Activated CD8-positive, alpha-beta memory T cell treated with anti-CD3 and anti-CD28 coated beads, Interleukin-2, amount 50 U/mL, for 24 hours (primary cell): ENCODE data around the gene DCPS.

Experiments
- DNase-seq: peaks from one replicate; pipeline ENCODE4 v3.0.0-alpha.2; 2020; ENCODE audit errors: extremely low read depth

Gene DCPS

DNA sequence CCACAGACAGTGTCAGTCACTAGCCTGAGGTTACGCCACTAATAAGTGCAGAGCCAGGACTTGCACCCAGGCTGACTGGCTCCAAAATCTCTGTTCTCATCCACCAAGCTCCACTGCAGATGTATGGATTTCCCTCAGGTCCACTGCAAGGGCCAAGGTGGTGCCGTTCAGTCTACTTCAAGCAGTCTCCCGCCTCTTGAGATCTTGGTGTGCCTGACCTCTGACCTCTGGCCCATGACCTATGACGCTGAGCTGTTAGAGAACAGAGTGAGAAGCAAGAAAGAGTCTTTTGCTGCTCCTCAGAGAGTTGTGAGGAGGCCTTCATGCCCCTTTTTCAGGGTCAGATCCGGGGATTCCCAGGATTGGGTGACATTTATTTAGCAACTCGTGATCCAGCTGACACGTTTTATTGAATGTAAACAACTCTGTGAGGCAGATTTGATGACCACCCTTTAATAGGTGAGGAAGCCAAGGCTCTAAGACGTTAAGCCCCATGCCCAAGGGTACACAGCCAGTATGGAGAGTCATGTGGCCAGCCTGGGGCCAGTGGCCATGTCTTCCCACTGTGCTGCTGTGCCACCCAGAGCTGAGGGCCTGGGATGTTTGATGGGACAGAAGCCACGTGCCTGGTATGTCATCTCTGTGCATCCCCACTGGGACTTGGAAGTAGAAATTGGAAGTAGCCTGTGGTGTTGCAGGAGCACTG, 25.2 kb downstream of the DCPS start:
- DNase-seq: no peak

DNA sequence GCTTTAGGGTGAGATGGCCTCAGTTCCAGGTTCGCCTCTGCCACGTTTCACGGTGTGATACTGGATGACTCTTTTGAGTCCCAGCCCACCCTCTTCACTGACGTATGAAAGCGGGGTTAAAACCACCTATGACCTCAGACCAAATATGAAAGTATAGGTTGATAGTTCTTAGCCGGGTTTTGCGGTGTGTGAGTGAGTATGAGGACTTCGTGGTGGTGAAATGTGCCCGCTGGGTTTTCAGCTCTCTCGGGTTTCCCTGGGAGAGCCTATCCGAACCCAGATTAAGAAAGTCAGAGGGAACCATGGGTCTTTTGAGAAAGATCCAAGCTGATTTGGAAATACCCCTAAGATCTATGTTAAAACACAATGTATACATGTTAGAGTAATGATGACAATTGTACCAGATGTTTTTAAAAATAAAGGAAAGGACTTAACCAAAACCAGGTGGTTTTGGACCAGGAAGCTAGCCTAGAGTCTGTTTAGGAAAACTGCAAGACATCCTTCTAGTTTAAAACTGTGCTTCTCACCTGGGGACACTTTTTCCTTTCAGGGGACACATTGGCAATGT, 25.9 kb downstream of the DCPS start:
- no peak for DNase-seq

DNA sequence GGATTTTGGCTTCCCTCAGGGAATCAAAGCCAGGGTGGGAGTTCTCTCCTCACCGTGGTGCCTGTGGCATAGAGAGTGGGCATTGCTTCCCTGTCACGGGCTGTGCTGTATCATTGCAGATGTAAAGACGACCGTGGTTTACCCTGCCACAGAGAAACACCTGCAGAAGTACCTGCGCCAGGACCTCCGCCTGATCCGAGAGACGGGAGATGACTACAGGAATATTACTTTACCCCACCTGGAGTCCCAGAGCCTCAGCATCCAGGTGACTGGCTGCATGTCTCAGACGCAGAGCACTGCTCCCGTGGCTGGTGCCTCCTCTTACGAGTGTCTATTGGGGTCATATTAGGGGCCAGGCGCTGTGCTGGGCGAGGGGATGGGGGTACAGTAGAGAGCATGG, 27.4 kb downstream of the DCPS start:
- DNase-seq: no peak

DNA sequence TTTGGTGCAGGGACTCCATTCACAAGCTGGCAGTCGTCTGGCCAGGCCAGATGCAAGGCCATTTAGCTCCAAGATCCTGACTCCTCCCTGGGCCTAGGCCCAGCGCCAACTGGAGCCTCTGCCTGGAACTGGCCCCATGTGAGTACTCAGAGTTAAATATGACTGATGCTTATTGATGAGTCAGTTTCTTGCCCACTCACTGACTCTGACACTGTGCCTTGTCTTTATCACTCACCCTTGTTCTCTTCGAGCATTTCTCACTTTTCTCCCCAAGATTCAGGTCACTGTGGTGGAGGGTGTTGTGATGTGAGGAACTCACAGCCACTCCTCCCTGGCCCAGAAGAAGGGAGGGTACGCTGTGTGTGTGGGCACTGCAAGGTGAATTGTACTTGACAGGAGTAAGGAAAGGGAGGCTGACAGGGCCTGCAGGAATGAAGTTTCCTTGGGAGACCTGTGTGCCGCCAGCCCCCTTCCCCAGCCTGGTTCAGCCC, 28.4 kb downstream of the DCPS start:
- no peak for DNase-seq

DNA sequence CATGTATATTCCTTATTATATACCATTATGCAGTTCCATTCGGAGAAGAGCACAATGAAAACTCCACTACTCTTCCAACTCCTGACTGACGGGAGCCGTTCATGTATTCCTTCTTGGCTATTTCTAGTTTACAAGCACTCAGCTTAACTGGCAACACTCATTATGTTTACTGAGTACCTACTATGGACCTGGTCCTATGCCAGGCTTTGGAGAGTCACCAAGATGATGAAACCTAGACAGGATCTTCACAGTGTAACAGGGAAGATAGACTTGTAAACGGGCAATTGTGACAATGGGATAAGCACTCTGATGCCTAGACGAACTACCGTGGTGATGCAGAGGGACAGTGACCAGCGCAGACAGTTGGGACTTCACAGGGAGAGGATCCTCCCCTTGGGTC, 29.3 kb downstream of the DCPS start:
- no peak for DNase-seq

DNA sequence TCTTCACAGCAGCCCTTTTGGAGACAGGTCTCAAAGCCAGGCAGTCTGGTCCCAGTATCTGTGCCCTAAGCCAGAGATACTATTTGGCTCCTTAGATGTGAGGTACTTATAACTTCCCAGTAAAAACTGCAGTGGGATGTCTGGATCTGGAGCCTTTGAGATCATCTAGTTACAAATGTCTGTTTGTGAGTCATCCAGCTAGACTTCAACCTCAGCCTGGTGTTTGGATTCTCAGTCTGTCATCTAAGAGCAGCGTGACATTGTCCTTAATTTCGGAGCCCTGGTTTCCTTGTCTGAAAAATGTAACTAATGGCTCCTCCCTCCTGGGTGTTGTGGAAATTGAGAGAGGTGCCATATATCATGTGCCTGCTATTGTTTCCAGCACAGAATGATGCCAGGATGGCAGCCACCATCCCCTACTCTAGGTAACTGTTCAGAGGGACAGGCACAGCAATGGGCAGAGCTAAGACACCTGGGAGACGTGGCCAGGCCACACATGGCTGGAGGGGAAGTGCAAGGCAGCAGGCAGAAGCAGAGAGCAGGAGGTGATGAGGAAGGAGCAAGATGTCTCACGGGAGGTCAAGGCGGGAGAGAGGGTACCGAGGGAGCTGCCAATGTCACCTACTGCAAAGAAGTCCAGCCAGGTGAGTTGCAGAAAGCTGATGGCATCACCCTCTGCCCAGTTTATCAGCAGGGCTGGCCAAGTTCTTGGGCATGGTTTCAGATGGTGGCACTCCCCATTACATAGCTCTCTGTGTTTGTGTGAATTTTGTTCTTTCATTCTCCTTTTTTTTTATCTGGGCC, 31.0 kb downstream of the DCPS start:
- DNase-seq: no peak

DNA sequence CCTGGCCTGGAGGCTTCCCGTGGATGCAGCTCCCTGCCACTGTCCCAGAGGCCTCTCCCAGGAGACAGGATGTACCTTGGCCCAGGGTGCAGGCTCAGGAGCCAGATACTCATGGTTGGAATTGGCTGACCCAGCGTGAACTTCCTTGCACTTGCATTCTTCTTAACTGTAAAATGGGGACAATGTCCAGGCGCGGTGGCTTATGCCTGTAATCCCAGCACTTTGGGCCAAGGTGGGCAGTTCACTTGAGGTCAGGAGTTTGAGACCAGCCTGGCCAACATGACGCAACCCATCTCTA, 31.6 kb downstream of the DCPS start:
- no peak for DNase-seq

DNA sequence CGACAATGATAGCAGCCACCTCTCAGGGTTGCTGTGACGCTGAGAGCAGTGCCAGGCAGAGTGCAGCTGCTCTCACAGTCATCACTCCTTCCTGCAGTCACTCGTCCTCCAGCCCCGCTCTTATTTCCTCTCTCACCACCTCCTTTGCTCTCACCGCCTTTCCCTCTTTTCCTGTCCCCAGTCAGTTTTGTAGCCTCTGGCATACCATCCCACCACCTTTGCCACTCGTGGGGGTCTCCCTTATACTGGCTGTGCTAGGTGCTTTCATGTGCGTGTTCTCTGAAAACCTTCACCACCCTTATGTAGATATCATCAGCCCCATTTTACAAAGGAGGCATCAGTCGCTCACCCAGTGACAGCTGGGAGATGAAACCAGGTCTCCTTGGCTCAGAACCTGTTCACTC, 32.3 kb downstream of the DCPS start:
- DNase-seq: no peak

DNA sequence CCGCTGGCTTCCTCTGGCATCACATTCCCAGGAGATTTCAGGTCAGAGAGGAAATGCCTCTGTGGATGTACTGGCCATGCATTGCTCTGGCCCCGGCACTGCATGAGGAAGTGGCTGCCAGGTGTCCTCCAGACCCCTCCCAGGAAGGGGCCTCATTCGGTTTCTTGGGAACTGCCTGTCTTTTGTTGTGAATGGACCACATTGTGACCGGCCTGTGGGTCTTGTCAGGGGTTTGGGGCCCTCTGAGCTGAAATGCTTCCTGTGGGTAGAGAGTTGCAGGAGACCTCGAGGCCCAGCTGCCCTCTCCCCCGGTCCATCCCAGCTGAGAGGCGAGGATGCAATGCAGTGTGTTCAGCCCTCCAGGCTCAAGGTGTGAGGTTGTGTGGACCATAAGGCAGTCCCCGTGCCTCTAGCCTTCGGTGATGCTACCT, 32.8 kb downstream of the DCPS start:
- no peak for DNase-seq

DNA sequence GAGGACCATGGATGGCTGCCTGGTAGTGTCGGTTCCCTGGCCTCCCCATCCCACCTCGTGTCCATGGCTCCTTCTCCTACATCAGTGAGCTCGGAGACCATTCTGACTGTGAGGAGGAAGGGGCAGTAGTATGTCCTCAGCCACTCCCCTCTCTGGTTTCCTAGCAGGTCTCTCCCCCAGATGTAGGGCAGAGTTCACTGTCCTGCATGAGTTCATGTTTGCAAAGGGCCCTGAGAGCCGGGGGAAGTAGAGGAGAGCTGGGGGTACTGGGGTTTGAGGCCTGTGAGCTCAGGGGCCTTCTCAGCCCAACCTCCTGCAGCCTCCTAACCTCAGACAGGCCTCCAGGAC, 33.2 kb downstream of the DCPS start:
- no peak for DNase-seq

DNA sequence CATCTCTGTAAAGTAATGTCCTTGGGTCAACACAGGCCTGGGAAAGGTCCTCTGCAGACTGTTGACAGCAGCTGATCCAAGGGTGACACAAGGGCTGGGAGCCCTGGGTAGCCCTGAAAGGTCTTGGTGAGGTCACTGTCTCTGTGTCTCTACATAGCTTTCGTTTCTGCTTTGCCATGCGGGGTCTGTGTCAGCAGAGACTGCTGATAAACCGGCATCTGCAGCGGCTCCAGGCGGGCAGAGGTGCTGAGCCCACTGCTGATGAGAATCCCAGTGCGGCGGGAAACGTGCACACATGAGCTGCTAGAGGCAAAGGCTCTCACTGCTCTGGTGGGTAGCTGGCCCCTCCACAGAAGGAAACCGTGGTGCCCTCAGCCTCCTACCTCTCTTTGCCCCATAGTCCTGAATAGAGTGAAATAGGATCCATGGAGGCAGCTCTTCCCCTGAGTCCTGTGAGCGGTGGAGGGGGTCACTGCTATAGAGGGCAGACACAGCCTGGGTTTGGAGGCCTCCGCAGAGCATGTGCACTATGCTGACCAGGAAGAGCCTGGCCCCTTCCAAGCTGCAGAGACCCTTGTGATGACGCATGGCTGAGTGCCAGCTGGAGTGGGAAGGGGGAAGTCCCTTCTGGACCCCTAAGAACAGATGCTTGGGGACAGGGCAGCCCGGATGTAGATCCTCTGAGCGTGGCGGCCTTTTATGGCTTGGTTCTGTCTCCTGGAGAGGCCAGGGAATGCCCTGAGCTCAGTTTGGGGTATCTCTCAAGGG, 33.8 kb downstream of the DCPS start:
- DNase-seq: no peak

DNA sequence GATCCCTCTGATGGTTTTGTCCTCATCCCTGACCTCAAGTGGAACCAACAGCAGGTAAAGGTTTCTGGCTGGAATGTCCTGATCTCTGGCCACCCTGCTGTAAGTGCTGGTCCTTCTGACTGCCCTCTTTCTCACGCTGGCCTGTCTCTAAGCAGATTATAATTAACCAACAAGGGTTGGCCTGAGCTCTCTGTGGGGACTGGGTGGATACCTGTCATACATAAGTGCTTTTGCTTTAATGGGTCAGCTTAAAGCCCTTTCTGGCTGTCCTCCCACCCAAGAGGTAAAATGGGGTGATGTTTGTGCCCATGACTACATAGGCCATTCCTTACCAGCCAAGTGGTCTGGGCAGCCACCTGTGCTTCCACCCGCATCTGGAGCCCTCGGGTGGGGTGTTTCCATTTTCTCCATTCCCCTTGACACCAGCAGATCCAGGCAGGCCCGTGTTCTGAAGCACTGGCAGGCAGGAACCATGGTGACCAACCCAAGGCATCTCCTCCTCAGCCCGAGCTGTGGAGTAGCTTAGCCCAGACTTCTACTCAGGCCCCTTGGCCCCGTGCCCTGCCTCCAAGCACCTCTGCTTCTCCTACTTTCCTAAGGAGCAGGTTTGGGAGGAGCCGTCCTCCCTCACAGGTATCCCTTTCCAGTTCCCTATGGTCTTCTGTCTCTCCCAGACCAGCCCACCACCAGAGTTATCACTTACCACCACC, 34.6 kb downstream of the DCPS start:
- no peak for DNase-seq

DNA sequence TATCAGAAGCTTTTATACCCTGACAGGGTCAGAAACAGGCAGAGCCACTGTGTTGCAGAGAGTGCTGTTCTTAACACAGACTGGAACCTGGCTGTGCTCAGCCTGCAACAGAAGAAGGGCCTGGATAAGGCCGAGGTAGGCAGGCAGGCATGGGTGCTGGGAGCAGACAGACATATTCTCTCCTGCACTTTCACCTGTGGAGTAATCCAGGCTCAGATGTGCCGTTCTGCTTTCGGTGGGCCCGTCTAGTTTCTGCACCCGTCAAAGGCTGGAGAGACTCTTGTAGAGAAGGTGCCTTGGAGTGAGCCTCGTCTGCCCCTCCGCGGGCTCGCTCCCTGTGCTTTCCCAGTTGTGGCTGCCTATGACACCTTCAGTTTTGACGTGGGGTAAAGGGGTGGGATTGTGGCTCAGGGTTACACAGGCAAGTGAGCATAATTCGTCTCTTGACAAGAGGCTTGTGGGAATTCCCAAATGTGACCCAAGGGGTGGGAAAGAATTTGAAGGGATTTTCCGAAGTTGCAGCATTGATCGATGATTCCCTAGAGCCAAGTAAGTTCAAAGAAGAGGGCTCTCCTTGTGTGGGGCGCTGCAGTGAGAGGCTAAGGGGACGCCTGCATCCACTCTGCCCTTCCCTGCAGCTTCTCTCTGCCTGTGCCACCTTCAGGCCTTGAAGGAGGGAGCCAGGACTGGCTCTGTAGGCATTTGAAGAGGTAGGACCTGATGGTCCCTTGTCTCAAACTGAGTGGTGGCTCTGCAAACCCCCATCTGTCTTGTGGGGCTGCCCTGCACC, 35.4 kb downstream of the DCPS start:
- DNase-seq: no peak

DNA sequence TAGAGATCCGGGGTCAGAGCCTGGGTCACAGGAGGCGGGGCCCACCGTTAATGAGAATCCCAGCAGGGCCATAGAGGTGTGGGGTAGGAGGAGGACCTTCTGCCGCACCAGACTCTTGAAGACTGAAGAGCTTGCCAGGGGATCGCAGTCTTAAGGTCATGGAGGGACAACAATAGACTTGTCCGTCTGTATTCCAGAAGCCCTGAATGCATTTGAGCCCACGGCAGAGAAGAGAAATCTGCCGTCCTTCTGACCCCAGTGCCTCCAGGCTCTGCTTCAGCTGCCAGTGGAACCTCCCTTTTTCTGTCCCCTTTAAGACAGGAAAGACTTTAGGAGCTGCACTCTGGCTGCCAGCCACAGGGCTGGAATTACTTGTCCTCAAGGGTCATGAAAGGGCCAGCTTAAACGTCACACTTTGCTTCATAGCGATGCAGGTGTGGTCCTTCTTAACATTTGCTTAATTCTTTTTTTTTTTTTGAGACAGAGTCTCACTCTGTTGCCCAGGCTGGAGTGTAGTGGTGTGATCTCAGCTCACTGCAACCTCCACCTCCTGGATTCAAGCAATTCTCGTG, 36.1 kb downstream of the DCPS start:
- DNase-seq: no peak

DNA sequence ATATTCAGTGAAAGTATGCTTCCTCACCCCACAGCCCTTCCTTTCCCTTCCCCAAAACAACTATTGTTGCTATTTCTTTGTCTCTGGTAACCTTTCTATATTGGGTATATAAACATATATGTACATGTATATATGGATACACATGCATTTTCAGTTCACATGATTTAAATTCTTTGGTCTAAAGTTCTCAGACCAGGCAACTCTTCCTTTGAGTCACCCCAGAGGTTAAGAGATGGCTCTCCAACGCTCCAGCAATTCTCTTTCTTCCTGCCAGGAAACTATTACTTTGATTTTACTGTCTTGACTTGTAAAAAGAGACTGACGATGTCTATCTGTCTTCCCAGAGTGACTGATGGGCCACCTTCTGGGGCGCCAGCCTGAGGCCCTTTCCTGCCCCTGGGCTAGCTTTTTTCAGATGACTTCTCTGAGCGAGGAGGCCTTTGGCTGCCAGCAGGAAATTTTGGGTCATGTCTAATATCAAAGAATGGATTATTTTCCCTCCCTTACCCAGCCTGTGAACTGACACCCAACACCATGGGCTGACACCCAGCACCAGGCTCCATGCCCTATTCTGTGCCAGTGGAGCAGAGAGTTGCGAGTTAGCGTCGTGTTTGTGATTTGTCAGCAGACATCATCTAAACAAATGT, 37.2 kb downstream of the DCPS start:
- DNase-seq: no peak

DNA sequence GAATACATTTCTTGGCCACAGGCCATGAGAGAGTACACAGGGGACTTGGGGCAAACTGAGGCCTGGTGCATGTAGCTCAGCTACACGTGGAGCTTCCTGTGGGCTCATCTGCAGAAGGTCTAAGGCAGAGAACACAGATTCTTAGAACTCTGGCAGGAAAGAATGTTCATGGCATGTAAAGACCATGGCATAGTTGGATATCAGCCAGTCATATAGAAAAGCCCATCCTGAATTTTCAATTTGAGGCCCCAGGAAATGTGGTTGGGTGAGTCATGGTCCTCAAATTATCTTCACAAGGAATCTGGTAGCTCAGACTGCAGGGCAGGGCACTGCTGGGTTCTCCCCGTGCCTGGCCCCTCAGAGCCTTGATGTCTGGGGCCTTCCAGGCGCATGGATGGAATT, 37.9 kb downstream of the DCPS start:
- no peak for DNase-seq

DNA sequence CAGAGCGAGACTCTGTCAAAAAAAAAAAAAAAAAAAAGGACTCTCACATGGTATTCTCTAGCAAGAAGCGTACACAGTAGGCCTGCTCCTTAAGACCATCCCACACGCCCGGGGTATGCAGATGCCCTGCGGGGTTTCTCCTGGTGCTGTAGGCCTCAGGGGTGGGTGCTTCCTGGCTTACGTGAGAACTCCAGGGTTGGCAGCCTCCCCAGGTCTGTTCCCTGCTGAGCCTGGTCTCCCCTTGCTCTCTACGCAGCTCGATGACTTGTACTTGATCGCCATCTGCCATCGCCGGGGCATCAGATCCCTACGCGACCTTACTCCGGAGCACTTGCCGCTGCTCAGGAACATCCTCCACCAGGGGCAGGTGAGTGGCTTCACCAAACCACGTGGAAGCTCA, 39.2 kb downstream of the DCPS start:
- no peak for DNase-seq

DNA sequence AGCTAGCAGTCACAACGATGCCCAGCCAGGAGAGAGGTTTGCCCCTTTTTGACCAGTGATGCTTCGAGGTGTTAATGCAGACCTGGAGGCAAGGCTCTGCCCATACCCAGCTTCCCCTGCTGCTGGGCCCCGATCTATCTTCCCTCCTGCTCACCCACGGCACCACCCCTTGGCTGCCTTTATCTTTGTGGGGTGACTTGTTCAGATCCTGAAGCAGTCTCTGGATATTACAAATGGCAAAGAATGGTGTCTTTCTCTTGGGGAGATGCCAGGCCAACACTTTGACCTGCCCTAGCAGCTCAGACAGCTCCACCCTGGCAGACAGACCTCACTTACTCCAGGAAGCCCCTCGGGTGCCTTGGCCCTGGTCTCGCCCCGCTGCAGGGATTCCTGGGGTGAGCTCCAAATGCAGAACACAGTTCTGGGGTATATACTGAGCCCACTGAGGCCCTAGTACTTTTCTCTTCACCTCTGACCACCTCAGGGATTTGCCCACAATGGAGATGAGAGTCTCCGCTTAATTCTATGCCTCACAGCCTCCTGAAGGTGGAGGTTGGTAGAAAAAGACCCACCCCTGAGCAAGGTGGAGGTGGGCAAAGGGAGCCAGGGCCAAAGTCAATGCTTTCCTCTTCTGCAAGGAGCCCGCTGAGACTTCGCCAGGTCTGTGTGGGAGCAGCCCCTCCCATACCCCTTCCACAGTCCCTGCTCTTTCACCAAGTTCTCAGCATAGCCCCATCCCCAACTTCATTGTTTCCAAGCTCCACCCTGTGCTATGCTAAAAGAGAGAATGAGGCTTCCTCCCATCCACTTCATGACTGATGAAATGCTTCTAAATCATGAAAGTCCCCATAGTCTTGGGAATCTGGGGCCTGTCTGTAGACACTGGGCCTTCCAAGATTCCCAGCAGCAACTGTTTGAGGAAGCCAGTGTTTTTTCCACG, 40.6 kb downstream of the DCPS start:
- no peak for DNase-seq

DNA sequence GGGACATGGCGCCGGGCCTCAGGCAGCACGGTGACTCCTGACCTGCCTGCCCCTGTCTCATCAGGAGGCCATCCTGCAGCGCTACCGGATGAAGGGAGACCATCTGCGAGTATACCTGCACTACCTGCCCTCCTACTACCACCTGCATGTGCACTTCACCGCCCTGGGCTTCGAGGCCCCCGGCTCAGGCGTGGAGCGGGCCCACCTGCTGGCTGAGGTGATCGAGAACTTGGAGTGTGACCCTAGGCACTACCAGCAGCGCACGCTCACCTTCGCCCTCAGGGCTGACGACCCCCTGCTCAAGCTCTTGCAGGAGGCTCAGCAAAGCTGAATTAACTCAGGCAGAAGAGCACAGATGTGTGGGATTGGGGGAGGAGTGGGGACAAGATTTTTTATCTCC, 41.4 kb downstream of the DCPS start:
- no peak for DNase-seq
